Measurements from ENCODE around the gene HIVEP2. TPM values are rescaled to one million over a fixed set of nuclear protein-coding genes. Genes with fewer than 3 reads are reported as not detected.

The HIVEP2 gene
- total and polyA plus RNA-seq, 2 donors (not counting 1 experiment from before 2014, with no cell fraction given) = 5.8 to 31.9 TPM

GRCh38 chr6:142952614-142953013 is 7.6 kb upstream of the HIVEP2 start:
- no peaks in the 10 kb centered on the region for H3K27me3 ChIP-seq (replicated peaks in 1 of 4; ENCODE audit: control extremely low read depth in 1 of 4, control insufficient read depth in 3 of 4, insufficient read depth in 4 of 4, low read length in 3 of 4)
- H3K9me3 ChIP-seq (ENCODE audit: control extremely low read depth in 1 of 3, control insufficient read depth in 2 of 3, insufficient read depth in 1 of 3, low read length in 2 of 3) = no peaks in the 10 kb centered on the region
- H3K27ac Mint-ChIP-seq = peak overlapping the region; percentile 66
- no peaks in the 10 kb centered on the region for H3K9me3 Mint-ChIP-seq (ENCODE audit: insufficient read depth)
- H3K4me1 ChIP-seq (ENCODE audit: control insufficient read depth in 2 of 2, insufficient read depth in 2 of 2, low read length in 2 of 2) = peaks cover 27 to 30% of the 10 kb centered on the region in 2 donors
- no peaks in the 10 kb centered on the region for H3K27me3 Mint-ChIP-seq
- H3K4me3 ChIP-seq (ENCODE audit: control extremely low read depth in 1 of 5, extremely low read depth in 1 of 5, insufficient read depth in 1 of 5, low read depth in 2 of 5, low read length in 4 of 5) = no peak overlapping the region
- 67% methylated on average over 2 of the region's 3 CpGs for WGBS (ENCODE audit: insufficient coverage)
- no peak for TF ChIP-seq EZH2 (IDR thresholded peaks at IDR 0.05; ENCODE audit: borderline replicate concordance, insufficient read depth, low read depth, low read length, poor library complexity, severe bottlenecking)
- no peak for TF ChIP-seq CTCF (IDR thresholded peaks at IDR 0.05)
- ChIA-PET CTCF (interaction anchor here (0.8 to 2.1 kb wide), 7 partner anchors 10 to 260 kb away, joined by 3 to 13 read pairs (median 5); no protein-coding TSS in a partner anchor), POLR2A (no interaction called here)
- H2AFZ ChIP-seq (ENCODE audit: insufficient read depth, low read depth, low read length, poor library complexity, severe bottlenecking) = no peak overlapping the region
- H3K79me2 ChIP-seq (ENCODE audit: control insufficient read depth, insufficient read depth, low read length) = no peaks in the 10 kb centered on the region
- H3K4me1 Mint-ChIP-seq = peaks cover 43% of the 10 kb centered on the region
- DNase-seq (peak; percentile 87), ATAC-seq (ENCODE audit: low read depth) (peak; percentile 81)
- H3K4me2 ChIP-seq (replicated peaks; ENCODE audit: low read depth, low read length, poor library complexity, severe bottlenecking) = peak overlapping the region; percentile 46
- no peak overlapping the region for H3K9ac ChIP-seq (ENCODE audit: low read length)
- H4K20me1 ChIP-seq (ENCODE audit: control insufficient read depth, insufficient read depth, low read length, poor library complexity, severe bottlenecking) = no peaks in the 10 kb centered on the region
- H3K36me3 ChIP-seq (replicated peaks in 1 of 2; ENCODE audit: control extremely low read depth in 1 of 2, control insufficient read depth in 1 of 2, extremely low read depth in 1 of 2, insufficient read depth in 2 of 2, low read length in 1 of 2) = no peaks in the 10 kb centered on the region
- intact Hi-C loops (cut with micrococcal nuclease) = loop anchor here (5.0 kb wide), 1 partner anchor 75 kb away; no protein-coding TSS in a partner anchor
- H3K27ac ChIP-seq (ENCODE audit: low read length in 2 of 2) = peak overlapping the region; percentile 47 to 65
- H3K4me3 Mint-ChIP-seq = peak overlapping the region; percentile 40

GRCh38 chr6:142950291-142950690 is 5.3 kb upstream of the HIVEP2 start:
- Histone ChIP-seq H3K4me2 (replicated peaks; ENCODE audit: low read depth, low read length, poor library complexity, severe bottlenecking) (no peak overlapping the region), H4K20me1 (ENCODE audit: control insufficient read depth, insufficient read depth, low read length, poor library complexity, severe bottlenecking) (no peaks in the 10 kb centered on the region), H3K27me3 (replicated peaks in 1 of 4; ENCODE audit: control extremely low read depth in 1 of 4, control insufficient read depth in 3 of 4, insufficient read depth in 4 of 4, low read length in 3 of 4) (no peaks in the 10 kb centered on the region), H3K4me1 (ENCODE audit: control insufficient read depth in 2 of 2, insufficient read depth in 2 of 2, low read length in 2 of 2) (peaks cover 27 to 30% of the 10 kb centered on the region in 2 donors), H3K4me3 (ENCODE audit: control extremely low read depth in 1 of 5, extremely low read depth in 1 of 5, insufficient read depth in 1 of 5, low read depth in 2 of 5, low read length in 4 of 5) (no peak overlapping the region), H2AFZ (ENCODE audit: insufficient read depth, low read depth, low read length, poor library complexity, severe bottlenecking) (no peak overlapping the region), H3K79me2 (ENCODE audit: control insufficient read depth, insufficient read depth, low read length) (peaks cover 4% of the 10 kb centered on the region), H3K27ac (ENCODE audit: low read length in 2 of 2) (no peak overlapping the region), H3K36me3 (replicated peaks in 1 of 2; ENCODE audit: control extremely low read depth in 1 of 2, control insufficient read depth in 1 of 2, extremely low read depth in 1 of 2, insufficient read depth in 2 of 2, low read length in 1 of 2) (no peaks in the 10 kb centered on the region), H3K9me3 (ENCODE audit: control extremely low read depth in 1 of 3, control insufficient read depth in 2 of 3, insufficient read depth in 1 of 3, low read length in 2 of 3) (no peaks in the 10 kb centered on the region), H3K9ac (ENCODE audit: low read length) (no peak overlapping the region)
- ChIA-PET POLR2A (interaction anchor here (0.6 kb wide), 1 partner anchor 108 kb away, joined by 5 read pairs; no protein-coding TSS in a partner anchor), CTCF (interaction anchor here (1.0 kb wide), 1 partner anchor 108 kb away, joined by 3 read pairs; no protein-coding TSS in a partner anchor)
- Mint-ChIP-seq H3K4me3 (no peak overlapping the region), H3K27me3 (no peaks in the 10 kb centered on the region), H3K4me1 (peaks cover 45% of the 10 kb centered on the region), H3K9me3 (ENCODE audit: insufficient read depth) (no peaks in the 10 kb centered on the region), H3K27ac (peak overlapping the region; percentile 26)
- no peak for TF ChIP-seq CTCF (IDR thresholded peaks at IDR 0.05)
- TF ChIP-seq EZH2 (IDR thresholded peaks at IDR 0.05; ENCODE audit: borderline replicate concordance, insufficient read depth, low read depth, low read length, poor library complexity, severe bottlenecking) = no peak
- WGBS (ENCODE audit: insufficient coverage) = 100% methylated on average over 1 of the region's 1 CpG
- intact Hi-C loops (cut with micrococcal nuclease) = loop anchor here (5.0 kb wide), 1 partner anchor 77 kb away; no protein-coding TSS in a partner anchor
- no peak for DNase-seq
- no peak for ATAC-seq (ENCODE audit: low read depth)
